Activated CD8-positive, alpha-beta memory T cell treated with anti-CD3 and anti-CD28 coated beads for 48 hours (primary cell): ENCODE measurements around the gene MGAT1.
"Not testable (repeated sequence)": the region's sequence is repeated elsewhere in the genome, so short reads cannot be mapped to it uniquely, and the experiment has no call there.

ENCODE experiments used
- DNase-seq, 3 experiments: peaks; one replicate each; pipeline ENCODE4 v3.0.0-alpha.2; 2020; ENCODE audit warnings: low read depth in 2 of 3, low spot score in 2 of 3

The MGAT1 gene

GRCh38 chr5:180807046-180807445 lies 4.4 kb upstream of the MGAT1 start:
- no peak for DNase-seq

GRCh38 chr5:180806351-180807011 lies 3.9 kb upstream of the MGAT1 start:
- DNase-seq: no peak

GRCh38 chr5:180804129-180804618 lies 1.6 kb upstream of the MGAT1 start:
- DNase-seq: no peak

- DNase-seq: peak; percentile 52 to 78 (median 76)
Measured at GRCh38 chr5:180803181-180804128, 849 bp upstream of the MGAT1 start.

GRCh38 chr5:180801596-180802324 lies 846 bp downstream of the MGAT1 start:
- no peak for DNase-seq

GRCh38 chr5:180799902-180800801 lies 2.5 kb downstream of the MGAT1 start:
- DNase-seq: no peak

GRCh38 chr5:180799194-180799593 lies 3.4 kb downstream of the MGAT1 start:
- DNase-seq: no peak

GRCh38 chr5:180798193-180798592 lies 4.4 kb downstream of the MGAT1 start:
- no peak for DNase-seq

GRCh38 chr5:180797256-180798192 lies 5.1 kb downstream of the MGAT1 start:
- DNase-seq: no peak

- DNase-seq: no peak
Measured at GRCh38 chr5:180795771-180796313, 6.8 kb downstream of the MGAT1 start.

GRCh38 chr5:180792965-180793287 lies 9.7 kb downstream of the MGAT1 start:
- DNase-seq: no peak

GRCh38 chr5:180792287-180792964 lies 10.2 kb downstream of the MGAT1 start:
- DNase-seq: no peak

- no peak for DNase-seq
Measured at GRCh38 chr5:180791611-180792213, 10.9 kb downstream of the MGAT1 start.

- no peak for DNase-seq
Measured at GRCh38 chr5:180790524-180790923, 12.1 kb downstream of the MGAT1 start.

GRCh38 chr5:180790020-180790419 lies 12.6 kb downstream of the MGAT1 start:
- no peak for DNase-seq

GRCh38 chr5:180788651-180789410 lies 13.8 kb downstream of the MGAT1 start:
- not testable (repeated sequence) for DNase-seq

- DNase-seq: no peak
Measured at GRCh38 chr5:180787711-180788431, 14.7 kb downstream of the MGAT1 start.
